HG02938 (cell line): Measurements from ENCODE around the gene NKX3-2.

ENCODE experiments used
- ATAC-seq: cut with Tn5 transposase; IDR thresholded peaks from one replicate; pipeline ENCODE4 v1.9.1; 2021; ENCODE audit warnings: mild to moderate bottlenecking, moderate library complexity; ENCODE audit not compliant: unreplicated experiment

The NKX3-2 gene

DNA sequence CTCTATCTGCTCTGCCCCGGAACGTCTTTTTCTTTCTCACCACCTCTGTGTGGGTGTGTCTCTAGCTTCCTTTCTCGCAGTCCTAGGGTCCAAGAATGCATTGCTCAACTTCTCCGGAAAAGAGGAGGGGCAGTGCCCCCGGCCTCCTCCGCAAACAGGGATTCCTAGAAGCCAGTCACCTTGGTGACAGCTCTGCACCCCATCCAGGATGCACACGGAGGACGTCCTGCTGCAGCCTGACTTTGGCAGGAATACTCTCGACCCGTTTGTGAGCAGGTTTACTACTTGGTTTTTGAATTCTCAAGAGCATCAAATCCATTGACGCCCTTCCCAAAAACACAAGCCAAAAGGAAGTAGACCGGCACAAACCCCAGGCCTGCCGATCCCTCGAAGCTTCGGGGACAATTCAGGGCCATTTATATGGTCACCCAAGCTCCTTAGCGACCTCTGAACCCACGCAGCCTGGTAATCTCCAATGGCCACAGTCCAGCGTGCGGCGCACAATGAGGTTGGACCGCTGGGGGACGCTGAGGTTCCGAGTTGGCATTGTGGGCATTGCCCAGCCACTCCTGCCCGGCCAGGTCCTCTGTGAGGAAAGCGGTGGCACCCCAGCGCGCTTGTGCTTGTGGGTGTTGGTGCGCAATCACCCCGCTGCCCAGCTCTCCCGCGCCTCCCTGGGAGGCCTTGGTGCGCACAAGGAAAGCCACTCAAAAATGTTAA lies 9.8 kb downstream of the NKX3-2 start:
- ATAC-seq = no peak

DNA sequence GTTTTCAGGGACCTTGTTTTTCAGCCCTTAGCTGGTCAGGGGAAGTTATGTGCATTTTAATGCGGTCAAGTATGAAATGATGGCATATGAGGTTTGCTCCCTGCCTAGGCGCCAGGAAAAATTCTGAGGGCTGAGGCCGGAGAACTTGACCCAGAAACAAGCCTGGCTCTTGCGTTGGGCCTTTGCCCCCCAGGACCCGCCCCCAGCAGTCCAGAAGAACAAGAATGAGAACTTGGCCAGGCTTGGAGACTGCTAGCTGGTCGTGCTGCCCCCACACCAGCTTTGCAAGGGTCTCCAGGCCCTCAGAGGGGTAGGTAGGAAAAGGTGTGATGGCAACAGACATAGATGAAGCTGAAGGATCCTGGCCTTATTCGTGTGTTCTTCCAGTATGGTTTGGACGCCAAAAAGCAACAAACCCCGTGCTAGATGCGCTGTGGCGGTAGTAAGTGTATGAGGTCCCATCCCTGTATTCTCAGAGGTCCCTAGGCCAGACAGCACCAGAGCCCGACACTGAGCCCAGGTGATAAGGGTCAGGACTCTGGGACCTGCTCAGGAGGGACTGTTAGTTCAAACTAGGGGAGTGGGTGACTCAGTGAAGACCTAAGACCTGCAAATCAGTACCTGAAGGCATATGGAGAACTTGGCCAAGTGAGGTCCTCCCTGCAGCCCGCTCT lies 10.5 kb downstream of the NKX3-2 start:
- no peak for ATAC-seq

DNA sequence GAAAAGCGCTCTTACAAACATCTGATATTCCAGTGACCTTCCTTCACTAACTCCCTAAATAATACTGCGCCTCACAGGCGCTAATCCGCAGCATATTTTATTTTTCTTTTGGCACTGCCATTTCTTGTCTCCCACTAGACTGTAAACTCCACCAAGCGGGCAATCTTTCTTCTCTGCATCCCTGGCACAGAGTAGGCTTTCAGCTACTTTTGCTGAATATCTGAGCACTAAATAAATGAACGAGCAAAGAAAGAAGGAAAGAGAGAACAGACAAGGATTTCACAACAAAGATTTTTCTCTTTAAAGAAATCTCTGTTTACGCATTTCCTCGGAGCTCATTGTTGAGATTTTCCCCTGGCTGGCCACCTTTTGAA lies 12.7 kb downstream of the NKX3-2 start:
- ATAC-seq = no peak

GRCh38 chr4:13530823-13531624 lies 13.3 kb downstream of the NKX3-2 start:
- no peak for ATAC-seq

DNA sequence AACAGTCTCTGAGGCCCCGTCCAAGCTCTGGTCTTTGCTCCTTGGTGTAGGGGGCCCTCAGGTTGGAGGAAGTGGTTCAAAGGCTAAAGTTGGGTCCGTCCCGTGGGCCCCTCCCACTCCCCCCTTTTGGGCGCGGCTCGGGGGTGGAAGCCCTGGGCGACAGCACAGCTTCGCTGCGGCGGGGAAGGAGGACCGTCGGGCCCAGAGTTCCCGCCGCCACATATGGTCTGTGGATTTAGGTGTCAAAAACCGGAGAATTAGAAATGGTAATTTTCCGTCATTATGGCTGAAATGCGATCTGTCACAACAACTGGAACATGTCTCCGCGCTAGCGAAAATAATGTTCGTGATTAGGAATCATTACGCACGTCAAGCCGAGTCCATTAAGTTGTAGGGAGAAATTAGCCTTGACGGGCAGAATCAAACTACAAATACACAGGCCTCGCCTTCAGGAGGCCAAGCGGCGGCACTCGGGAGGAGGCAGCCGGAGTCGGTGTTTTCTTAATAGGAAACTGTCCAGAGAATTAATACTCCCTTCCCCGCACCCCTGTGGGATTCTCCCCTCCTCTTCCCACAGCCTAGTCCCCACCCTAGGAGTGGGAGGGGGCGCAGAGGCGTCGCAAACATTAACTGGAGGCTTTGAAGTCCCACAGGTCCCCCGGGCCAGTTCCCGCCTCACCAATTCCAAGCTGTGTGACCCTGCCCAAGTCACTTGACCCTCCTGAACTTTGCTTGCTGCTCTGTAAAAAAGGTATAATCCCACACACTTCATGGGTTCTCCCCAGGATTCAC lies 15.0 kb downstream of the NKX3-2 start:
- ATAC-seq = no peak

GRCh38 chr4:13528821-13529127 lies 15.5 kb downstream of the NKX3-2 start:
- no peak for ATAC-seq

DNA sequence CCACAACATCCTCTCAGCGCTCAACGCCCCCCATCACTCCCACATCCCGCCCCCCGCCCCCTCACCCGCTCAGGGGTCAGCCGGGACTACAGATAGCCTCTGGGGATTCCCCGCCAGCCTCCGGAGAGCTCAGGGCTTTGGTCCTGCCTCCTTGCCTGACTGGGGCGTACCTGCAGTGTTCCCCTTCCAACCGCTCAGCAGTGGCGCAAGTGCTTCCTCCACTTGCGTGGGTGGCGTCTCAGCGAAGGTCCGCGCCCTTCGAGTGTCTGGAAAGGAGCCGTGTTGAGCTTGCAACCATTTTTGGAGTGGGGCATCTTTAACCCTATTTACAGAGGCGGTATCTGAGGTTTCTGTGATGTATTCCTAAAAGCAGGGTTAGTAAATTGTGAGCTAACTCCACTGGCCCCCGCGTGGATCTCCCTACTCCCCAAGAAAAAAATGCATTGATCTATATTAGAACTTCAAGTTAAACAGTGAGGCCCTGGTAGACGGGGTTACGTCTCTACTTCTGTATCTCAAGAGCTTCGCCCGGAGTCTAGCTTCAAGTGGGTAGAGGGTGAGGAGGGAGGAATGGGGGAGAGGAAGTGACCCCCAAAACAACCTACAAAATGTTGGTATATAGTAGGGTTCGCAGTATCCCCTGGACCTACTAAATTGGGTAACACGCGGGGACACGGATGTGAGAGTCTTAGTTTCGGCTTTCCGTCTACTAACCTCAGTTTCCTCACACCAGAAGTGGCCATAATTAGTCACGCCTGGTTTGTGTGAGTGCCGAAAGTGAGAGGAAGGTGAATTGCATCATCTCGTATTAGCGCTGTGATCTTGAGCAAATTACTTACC lies 16.1 kb downstream of the NKX3-2 start:
- peak; percentile 90 for ATAC-seq

DNA sequence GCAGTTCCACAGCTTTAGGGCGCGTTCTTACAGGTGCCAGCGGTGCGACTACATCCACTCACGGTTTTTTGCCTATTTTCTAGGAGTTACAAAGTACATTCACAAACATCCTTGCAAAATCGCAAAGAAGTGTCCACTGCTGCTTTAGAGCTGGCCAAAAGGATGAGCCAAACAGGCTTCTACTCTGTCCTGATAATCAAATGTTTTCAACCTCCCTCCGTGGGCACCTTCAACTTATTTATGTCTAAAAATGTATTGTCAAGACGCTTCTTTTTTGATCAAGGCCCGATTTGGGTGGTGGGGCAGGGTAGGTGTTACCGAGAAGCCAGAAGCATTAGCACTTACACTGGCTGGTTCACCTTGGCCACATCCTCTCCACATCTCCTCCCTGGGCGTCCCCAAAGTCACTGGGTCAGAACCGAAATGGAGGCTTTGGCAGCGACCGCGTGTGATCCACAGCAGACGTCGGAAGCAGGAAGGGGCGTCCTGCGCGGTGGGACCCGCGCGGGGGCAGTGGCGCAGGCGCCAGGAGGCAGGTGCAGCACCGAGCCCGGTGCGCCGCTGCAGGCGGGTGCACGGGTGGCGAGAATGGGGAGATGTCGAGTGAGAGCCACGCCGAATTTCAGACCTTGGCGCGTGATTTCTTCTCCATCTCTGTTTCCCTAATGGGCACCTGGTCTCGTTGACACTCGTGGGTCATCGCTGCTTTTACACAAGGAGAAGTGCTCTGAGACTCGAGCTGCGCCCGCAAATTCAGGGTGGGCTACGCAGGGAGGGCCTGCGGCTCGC lies 16.9 kb downstream of the NKX3-2 start:
- ATAC-seq = no peak

- ATAC-seq = no peak
These were observed 17.6 kb downstream of the NKX3-2 start for GRCh38 chr4:13526658-13527057.

- ATAC-seq = no peak
These were observed 18.6 kb downstream of the NKX3-2 start for GRCh38 chr4:13525606-13526281.

DNA sequence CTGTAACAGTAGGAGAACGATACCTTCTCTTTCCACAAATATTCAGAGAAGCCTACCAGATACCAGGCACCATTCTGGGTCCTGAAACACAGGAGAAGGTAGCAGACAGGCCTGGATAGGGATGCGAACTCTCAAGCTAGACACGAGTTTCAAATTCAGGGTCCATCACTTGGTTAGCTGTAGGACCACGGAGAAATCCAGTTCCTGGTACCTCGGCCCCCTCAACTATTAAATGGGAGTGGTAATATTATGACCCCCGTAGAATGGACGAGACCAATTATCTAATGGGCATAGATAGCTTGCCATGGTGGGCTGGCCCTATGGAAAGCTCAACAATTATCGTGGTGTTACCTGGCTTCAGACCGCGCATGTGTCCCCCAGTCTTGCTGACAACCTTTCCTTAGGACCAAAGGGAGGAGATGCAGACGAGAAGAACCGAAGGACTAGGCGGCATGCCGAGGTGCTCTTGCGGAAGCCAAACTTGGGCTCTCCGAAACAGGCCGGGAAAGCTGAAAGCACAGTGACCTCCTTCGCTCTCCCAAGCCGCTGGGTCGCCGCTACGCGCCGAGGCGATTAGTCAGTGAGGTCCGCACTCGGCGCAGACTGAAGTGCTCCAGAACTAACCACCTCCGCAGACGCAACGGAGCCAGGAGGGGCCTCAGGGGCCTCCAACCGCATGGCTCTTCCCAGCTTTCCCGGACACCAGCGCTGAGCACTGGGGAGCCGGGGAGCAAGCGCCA lies 19.6 kb downstream of the NKX3-2 start:
- no peak for ATAC-seq

- no peak for ATAC-seq
These were observed 20.5 kb downstream of the NKX3-2 start for GRCh38 chr4:13523591-13524503.

DNA sequence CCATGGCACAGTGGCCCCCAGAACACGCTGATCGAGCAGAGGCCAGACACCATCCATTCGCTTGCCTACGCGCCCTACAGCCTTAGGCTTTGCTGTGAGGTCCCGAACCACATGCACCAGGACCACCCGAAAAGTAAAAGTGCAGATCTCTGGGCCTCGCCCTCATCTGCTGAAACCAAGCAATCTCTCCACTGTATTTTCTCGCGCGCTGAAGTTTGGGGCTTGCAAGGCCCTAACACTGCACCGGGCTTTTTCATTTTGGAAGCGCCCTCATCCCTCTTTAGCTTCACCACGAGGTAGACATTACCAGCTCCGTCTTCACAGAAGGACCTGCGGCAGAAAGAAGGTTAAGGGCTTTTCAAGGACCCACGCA lies 21.2 kb downstream of the NKX3-2 start:
- no peak for ATAC-seq

DNA sequence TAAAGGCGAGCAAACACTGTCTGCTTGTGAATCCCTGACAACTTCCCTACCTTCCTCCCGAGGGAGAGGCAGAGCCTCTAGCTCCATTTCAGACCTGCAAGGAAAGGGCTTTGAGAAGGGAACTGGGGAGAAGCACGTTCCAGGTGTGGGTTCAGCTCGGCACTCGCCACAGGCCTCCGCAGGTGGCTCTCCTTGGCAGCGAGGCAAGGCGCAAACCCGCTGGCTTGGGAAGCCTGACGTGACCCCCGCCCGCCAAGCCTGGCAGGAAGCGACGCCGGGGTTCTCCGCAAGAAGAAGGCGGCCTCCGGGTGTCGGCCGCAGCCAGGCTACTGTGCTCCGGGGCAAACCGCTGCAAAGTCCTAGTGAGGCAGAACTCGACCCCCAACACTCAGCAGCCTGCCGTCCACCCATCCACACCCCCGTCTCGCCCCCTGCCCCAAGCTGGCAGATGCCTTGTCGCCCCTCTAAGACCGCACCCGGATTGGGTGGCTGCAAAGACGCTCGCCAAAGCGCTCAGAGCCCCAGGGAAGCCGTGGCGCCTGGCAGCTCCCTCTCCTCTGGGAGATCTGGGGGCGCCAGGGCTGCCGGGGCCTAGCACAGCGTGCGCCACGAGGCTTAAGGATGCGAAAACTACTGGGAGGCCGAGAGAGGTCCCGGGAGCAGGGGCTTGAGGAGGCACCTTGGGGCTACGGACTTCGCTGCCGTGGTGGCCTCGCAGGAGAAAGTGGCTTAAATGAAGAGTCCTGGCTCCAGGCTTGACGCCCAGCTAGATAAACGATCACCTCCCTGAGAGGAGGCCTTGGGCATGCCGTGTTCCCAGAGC lies 21.8 kb downstream of the NKX3-2 start:
- no peak for ATAC-seq

DNA sequence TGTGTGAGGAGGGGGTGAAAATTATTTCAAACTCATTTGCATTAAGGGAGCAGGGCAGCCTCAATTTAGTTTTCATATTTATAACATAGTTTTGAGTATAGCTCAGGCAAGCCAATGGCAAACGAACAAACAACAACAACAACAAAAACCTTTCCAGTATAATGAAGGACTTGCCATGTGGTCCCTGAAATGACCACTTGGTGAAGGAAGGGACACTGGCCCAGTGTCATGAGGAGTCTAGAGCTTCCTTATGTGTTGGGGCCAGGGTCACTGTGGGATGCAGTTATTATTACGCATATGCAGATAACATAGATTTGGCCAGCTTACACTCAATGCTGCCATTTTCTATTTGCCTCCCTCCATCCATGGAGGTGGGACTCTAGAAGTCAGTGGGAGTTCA lies 23.3 kb downstream of the NKX3-2 start:
- no peak for ATAC-seq

DNA sequence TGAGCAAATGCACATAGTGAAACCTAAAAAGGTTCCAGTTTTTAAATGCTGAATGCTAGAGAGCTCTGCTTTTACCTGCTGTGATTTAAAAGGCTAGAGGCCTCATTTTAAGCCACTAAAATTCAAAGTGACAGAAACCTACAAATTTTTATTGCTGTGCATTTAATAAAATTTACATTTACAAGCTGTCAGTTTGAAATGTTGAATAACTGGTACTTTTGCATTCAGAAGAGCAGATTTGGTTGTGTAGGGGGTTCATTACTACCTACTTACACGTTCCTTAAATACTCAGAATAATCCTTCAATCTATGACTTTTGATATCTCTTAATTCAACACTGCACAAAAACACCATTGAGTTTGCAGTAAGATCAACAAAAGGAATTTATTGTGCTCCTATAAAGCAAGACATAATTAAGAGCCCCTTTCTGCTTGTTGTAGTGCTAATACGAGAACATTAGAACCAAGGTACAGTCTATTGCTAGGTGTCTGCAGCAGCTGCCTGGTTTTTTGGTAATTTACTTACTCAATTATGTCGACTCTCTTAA lies 27.9 kb downstream of the NKX3-2 start:
- no peak for ATAC-seq
